ENCODE measurements around the gene FOXD4L3. TPM values are rescaled to one million over a fixed set of nuclear protein-coding genes. Genes with fewer than 3 reads are reported as not detected.
"Not testable (repeated sequence)": the region's sequence is repeated elsewhere in the genome, so short reads cannot be mapped to it uniquely, and the experiment has no call there.

Gene FOXD4L3
- not detected for total RNA-seq

DNA sequence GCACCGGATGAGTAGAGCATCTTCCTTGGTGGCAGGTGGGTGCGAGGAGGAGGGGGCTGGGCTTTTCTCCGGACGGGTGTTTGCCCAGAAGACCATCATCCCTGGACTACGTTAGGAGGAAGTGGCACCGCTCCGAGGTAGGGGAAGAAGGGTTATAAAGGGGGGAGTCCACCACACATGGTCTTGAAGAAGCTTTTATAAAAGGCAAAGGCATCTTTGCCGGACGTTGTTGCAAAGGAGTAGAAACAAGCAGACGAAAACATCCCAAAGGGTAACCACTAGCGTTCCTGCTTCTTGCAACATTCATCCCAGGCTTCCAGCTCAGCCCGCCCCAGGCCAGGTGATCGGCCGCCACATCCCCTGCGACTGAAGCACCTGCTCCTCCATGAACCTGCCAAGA lies at the start of gene FOXD4L3:
TSS of gene FOXD4L3 (plus strand) at position 301 of the 400 bp plus-strand sequence. CDS start at position 386, 85 bp downstream.
- H3K4me3 ChIP-seq (ENCODE audit: low read depth, poor library complexity, severe bottlenecking); DNase-seq (ENCODE audit: low spot score in 2 of 2); intact Hi-C loops (cut with DNase I; ENCODE audit: low total_unique reads): not testable (repeated sequence)
- WGBS, 2 donors = no CpG with 5 or more reads among the region's 15 CpGs

DNA sequence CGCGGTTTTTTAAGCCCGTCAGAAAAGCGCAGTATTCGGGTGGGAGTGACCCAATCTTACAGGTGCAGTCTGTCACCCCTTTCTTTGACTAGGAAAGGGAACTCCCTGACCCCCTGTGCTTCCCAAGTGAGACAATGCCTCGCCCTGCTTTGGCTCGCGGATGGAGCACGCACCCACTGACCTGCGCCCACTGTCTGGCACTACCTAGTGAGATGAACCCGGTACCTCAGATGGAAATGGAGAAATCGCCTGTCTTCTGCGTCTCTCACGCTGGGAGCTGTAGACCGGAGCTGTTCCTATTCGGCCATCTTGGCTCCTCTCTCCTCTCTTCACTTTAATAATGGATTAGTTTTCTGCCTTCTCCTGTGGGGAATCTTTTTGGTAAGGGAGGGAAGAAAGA lies 21.6 kb upstream of the FOXD4L3 start:
- intact Hi-C loops (cut with DNase I; ENCODE audit: low total_unique reads); H3K4me3 ChIP-seq (ENCODE audit: low read depth, poor library complexity, severe bottlenecking): not testable (repeated sequence)
- peak in 1 of 2 donors; percentile 67 for DNase-seq (ENCODE audit: low spot score in 2 of 2)
- WGBS, 2 donors = 99 to 100% methylated on average over 11 of the region's 16 CpGs

DNA sequence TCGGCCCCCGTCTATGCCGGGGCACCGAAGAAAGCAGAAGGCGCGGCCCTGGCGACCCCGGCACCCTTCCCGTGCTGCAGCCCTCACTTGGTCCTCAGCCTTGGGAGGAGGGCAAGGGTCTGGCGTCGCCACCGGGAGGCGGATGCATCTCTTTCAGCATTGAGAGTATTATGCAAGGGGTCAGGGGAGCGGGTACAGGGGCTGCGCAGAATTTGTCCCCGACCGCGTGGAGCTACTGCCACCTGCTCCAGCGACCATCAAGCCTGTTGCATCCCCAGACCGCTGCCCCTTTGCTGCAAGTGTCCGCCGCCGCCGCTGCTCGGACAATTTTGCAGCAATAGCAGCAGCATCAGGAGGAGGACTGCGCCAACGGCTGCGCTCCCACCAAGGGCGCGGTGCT lies 1.1 kb downstream of the FOXD4L3 start:
- DNase-seq (ENCODE audit: low spot score in 2 of 2) = peak in 1 of 2 donors; percentile 25
- intact Hi-C loops (cut with DNase I; ENCODE audit: low total_unique reads); H3K4me3 ChIP-seq (ENCODE audit: low read depth, poor library complexity, severe bottlenecking): not testable (repeated sequence)
- no CpG with 5 or more reads among the region's 30 CpGs for WGBS, 2 donors

DNA sequence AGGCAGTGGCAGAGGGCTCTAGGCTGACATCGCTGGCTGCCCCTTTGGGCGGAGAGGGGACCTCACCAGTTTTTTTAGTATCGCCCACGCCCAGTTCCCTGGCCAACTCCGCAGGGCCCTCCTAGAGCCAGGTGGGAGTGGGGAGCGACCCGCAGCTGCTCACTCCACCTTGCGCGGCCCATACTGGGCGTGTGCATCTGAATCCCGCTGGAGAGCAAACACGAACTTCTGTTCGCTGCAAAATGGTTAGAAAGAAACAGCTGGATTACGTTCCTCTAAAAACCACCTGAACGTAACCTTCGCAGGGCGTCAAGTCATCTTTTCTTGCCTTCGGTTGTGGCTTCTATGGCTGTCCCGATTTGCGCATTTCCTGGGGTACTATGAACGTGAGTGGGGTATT lies 1.5 kb downstream of the FOXD4L3 start:
- intact Hi-C loops (cut with DNase I; ENCODE audit: low total_unique reads); DNase-seq (ENCODE audit: low spot score in 2 of 2): not testable (repeated sequence)

DNA sequence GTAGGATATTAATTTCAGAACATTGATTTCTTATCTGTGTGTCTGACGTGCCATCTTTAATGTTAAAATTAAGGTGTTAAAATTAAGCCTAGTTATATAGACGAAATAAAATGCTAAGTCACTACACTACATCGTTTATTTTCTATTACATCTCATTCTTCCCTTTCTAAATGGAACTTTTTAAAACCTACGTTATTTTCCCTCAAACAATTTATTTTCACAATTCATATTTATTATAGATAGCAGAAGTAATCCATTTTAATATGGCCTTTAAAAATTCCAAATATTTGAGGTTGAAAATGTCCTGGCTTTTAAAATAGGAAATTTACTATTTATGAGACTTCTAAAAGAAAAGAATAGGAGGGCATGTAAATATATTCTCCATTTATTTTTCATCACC lies 2.1 kb downstream of the FOXD4L3 start:
- H3K4me3 ChIP-seq (ENCODE audit: low read depth, poor library complexity, severe bottlenecking); DNase-seq (ENCODE audit: low spot score in 2 of 2); intact Hi-C loops (cut with DNase I; ENCODE audit: low total_unique reads): not testable (repeated sequence)
- WGBS, 2 donors = 11 to 33% methylated on average over 3 of the region's 4 CpGs

More for the DNA sequence above, 1.5 kb downstream of the FOXD4L3 start:
- WGBS, 2 donors = no CpG with 5 or more reads among the region's 21 CpGs
- H3K4me3 ChIP-seq (ENCODE audit: low read depth, poor library complexity, severe bottlenecking) = not testable (repeated sequence)

DNA sequence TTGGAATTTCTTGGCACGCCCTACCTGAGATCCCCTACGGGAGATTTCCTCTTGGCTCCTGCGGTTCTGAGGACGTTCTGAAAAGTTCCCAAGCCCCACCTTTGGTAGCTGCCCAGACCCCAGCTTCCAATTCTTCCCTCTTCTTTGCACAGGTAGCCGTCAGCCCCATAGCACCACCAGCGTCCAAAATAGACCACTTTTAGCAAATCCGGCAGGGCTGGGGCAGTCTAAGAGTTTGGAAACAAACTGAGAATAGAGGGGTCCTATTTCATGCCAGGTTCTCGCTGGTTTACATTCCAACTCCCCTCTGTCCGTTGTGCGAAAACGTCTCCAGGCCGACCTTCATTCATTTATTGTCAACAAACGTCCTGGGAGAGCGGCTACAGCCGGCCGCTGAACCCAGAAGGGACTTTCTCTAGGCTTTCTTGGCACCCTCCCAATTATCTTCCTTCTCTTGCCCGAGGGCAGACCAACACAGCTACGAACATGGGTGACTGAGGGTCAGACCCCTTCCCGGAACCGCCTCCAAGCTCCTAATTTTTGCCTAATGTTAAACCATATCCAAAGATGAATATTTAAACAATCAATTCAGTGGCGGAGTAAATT lies 3.1 kb downstream of the FOXD4L3 start:
- DNase-seq (ENCODE audit: low spot score in 2 of 2); H3K4me3 ChIP-seq (ENCODE audit: low read depth, poor library complexity, severe bottlenecking); intact Hi-C loops (cut with DNase I; ENCODE audit: low total_unique reads): not testable (repeated sequence)
- WGBS, 2 donors = 30 to 46% methylated on average over 9 of the region's 21 CpGs

DNA sequence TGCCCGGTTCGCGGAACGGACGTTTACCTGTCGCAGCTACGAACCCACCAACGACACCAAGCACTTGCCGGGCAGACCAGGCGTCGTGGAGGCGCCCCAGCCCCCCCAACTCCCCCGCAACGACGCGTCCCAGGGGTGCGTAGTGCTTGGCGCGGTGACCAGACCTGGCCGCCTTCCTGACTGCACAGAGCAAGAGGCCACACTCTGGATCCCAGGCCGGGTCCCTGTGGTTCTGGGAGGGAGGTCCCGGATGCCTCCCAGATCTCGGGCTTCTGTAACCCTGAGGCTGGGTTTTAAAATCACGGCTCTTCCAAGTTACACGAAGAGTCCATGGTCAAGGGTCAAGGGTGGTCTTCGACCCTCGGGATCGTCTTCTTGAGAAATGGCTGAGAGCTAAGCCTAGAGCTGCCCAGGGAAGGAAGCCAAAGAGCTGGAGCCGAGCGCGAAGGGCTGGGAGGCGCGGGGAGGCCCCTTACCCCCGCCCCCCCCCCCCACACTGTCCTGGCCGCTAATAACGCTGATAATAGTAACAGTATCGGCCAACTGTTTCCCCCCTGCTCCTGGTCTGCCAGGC lies 3.8 kb downstream of the FOXD4L3 start:
- H3K4me3 ChIP-seq (ENCODE audit: low read depth, poor library complexity, severe bottlenecking); intact Hi-C loops (cut with DNase I; ENCODE audit: low total_unique reads): not testable (repeated sequence)
- 47% methylated on average over 11 of the region's 37 CpGs; no CpG with 5 or more reads in 1 of the 2 donors for WGBS, 2 donors
- peak in 1 of 2 donors; percentile 54 for DNase-seq (ENCODE audit: low spot score in 2 of 2)

DNA sequence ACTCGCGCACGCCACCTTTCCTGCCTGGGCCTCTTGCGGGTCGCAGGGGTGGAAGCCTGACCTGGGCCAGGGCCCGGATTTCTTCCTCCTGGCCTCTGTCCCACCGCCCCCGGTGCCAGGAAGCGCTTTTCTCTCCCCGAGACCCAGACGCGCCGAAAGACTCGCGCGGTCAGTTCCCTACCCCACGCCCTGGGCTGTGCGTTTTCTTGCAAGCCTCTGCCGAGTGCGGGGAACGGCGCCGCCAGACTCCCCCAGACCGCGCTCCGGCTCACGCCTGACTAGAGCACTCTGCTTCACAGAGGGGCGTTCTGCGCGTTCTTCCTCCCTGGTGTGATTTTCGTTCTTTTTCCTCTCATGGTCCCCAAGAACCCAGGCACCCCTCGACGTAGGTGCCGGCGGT lies 4.5 kb downstream of the FOXD4L3 start:
- DNase-seq (ENCODE audit: low spot score in 2 of 2) = peak in 1 of 2 donors; percentile 62
- H3K4me3 ChIP-seq (ENCODE audit: low read depth, poor library complexity, severe bottlenecking); intact Hi-C loops (cut with DNase I; ENCODE audit: low total_unique reads): not testable (repeated sequence)
- 54% methylated on average over 10 of the region's 35 CpGs; no CpG with 5 or more reads in 1 of the 2 donors for WGBS, 2 donors

DNA sequence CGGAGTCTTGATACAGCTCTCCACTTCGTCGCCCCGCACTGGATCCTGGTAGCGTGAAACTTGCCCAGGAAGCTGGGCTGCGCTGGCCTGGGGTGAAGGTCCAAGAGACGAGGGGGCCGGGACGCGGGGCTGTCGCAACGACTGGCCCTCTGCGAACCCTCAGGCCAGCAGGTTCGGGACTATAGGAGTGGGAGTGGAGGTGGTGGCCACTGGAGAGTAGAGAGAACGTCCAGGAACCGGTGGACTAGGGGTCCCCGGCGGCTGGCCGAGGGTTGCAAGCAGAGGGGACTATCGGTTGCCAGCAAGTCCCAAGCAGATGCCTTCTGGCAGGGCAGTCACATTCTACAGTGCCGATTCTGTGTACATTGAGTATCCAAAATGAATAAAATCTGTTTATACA lies 5.0 kb downstream of the FOXD4L3 start:
- peak in 1 of 2 donors; percentile 70 for DNase-seq (ENCODE audit: low spot score in 2 of 2)
- intact Hi-C loops (cut with DNase I; ENCODE audit: low total_unique reads); H3K4me3 ChIP-seq (ENCODE audit: low read depth, poor library complexity, severe bottlenecking): not testable (repeated sequence)
- 26 to 32% methylated on average over 14 to 20 of the region's 21 CpGs for WGBS, 2 donors

DNA sequence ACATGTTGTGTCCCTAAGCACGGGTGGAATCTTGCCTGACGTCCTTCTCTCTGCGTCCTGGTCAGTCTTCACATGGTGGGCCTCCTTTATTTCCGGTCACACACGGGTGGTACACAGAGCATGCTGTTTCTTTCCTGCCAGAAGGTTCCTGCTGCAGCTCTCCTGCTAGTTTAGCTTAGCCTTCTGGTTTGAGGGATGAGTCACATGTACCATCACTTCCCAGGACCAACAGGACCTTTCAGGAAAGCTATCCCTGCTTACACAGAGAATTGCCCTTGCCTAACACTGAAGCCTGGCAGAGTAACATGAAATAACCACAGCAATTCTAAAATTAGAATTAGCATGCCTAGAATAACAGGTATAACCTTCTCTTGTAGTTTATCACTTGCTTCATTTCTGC lies 8.5 kb downstream of the FOXD4L3 start:
- no CpG with 5 or more reads among the region's 5 CpGs for WGBS, 2 donors
- intact Hi-C loops (cut with DNase I; ENCODE audit: low total_unique reads); DNase-seq (ENCODE audit: low spot score in 2 of 2); H3K4me3 ChIP-seq (ENCODE audit: low read depth, poor library complexity, severe bottlenecking): not testable (repeated sequence)

DNA sequence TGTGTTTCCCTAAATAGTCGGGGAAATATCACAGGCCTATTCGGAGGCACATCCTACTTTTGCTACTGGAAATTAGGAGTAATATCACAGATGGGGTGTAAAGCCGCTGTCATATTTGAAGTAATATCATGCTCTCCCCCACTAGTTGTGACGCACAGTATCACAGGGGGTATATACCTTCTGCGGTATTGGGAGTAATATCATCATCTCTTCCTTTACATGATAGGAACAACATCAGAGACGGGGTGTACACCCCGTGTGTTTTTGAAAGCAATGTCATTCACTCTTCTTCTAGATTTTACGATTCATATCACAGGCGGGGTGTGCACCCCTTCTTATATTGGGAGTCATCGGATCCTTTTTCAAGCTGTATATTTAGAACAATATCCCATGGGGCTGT lies 15.5 kb downstream of the FOXD4L3 start:
- intact Hi-C loops (cut with DNase I; ENCODE audit: low total_unique reads); H3K4me3 ChIP-seq (ENCODE audit: low read depth, poor library complexity, severe bottlenecking); DNase-seq (ENCODE audit: low spot score in 2 of 2): not testable (repeated sequence)
- WGBS, 2 donors = 68 to 77% methylated on average over 10 of the region's 10 CpGs

DNA sequence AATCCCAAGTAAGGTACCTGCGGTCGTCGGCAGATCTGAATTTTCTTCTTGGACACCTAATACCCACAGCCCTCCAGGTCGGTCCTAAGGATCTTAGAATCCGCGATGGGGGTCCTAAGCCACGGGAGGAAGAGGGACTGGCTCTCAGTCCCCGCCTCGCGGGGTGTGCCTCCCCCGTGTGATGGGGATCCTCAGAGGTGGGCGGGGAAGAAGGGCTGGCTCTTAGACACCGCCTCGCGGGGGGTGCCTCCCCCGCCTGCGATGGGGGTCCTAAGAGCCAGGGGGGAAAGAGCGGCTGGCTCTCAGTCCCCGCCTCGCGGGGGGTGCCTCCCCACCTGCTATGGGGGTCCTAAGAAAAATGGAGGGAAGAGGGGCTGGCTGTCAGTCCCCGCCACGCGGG lies 21.1 kb downstream of the FOXD4L3 start:
- H3K4me3 ChIP-seq (ENCODE audit: low read depth, poor library complexity, severe bottlenecking); DNase-seq (ENCODE audit: low spot score in 2 of 2); intact Hi-C loops (cut with DNase I; ENCODE audit: low total_unique reads): not testable (repeated sequence)
- WGBS, 2 donors = no CpG with 5 or more reads among the region's 24 CpGs

DNA sequence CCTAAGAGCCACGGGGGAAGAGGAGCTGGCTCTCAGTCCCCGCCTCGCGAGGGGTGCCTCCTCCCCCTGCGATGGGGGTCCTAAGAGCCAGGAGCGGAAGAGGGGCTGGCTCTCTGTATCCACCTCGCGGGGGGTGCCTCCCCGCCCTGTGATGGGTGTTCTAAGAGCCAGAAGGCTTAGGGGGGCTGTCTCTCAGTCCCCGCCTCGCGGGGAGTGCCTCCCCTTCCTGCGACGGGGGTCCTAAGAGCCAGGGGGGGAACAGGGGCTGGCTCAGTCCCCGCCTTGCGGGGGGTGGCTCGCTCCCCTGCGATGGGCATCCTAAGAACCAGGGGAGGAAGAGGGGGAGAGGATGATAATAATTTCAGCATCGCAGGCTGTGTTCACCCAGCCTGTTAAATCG lies 21.9 kb downstream of the FOXD4L3 start:
- H3K4me3 ChIP-seq (ENCODE audit: low read depth, poor library complexity, severe bottlenecking); intact Hi-C loops (cut with DNase I; ENCODE audit: low total_unique reads); DNase-seq (ENCODE audit: low spot score in 2 of 2): not testable (repeated sequence)
- no CpG with 5 or more reads among the region's 20 CpGs for whole genome bisulfite sequencing, 2 donors

DNA sequence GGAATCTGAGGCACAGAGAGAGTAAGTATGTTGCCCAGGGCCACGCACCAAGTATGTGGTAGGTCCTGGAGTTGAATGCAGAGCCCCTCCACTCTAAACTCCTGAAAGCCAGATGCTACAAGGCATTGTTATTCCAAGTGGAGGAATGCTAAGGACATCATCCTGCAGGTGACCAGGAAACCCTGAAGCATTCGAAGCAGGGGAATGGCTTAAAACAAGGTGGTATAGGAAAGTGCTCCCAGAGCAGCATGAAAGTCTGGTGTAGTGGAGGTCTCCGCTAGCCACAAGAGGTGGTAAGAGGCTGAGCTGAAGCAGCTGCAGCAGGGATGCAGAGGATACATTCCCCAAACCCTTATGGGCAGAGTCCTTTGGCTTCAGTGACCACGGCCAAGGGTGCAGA lies 26.4 kb downstream of the FOXD4L3 start:
- DNase-seq (ENCODE audit: low spot score in 2 of 2); intact Hi-C loops (cut with DNase I; ENCODE audit: low total_unique reads); H3K4me3 ChIP-seq (ENCODE audit: low read depth, poor library complexity, severe bottlenecking): not testable (repeated sequence)
- WGBS, 2 donors = 81 to 85% methylated on average over 2 of the region's 4 CpGs

DNA sequence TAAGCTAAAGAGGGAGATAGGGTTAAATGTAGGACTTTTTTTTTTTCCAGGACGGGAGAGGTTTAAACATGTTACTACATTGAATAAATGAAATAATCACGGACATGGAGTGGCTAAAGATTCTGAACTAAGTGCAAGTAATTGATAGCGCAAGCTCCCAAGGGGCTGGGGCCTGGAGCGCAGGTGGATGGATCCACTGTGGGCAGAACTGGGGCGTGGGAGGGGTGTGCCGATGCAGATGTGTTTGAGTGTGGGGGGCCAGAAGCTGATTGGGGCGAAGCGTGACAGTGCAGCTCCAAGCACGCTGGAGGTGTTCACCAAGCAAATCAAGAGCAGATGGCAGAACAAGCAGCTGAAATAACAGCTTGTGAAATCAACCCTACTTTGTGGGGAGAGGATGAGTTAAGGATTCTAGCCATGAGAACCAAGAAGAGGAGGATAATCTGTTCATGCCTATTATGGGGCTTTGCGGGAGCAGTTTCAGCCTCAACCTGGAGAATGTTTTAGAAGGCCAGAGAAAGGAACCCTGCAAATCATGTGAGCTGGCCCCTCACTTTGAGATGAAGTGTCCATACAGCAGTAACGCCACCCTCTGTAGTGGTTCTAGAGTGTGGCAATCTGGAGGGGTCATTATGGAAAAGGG lies 28.0 kb downstream of the FOXD4L3 start:
- H3K4me3 ChIP-seq (ENCODE audit: low read depth, poor library complexity, severe bottlenecking); DNase-seq (ENCODE audit: low spot score in 2 of 2); intact Hi-C loops (cut with DNase I; ENCODE audit: low total_unique reads): not testable (repeated sequence)
- 59 to 86% methylated on average over 5 to 8 of the region's 11 CpGs for WGBS, 2 donors

All from lower leg skin (tissue), 4 donors.